DMS 273 (cell line): ENCODE measurements around the gene PVALEF.
"Not testable (repeated sequence)": the region's sequence is repeated elsewhere in the genome, so short reads cannot be mapped to it uniquely, and the experiment has no call there.

Experiments
- DNase-seq: peaks from one replicate; lab custom pipeline; 2025; ENCODE audit not compliant: unreplicated experiment; lab: John Stamatoyannopoulos, UW

PVALEF gene

GRCh38 chr17:81212365-81212764, 47.1 kb downstream of the PVALEF start:
- no peak for DNase-seq

GRCh38 chr17:81213978-81214377, 48.7 kb downstream of the PVALEF start:
- no peak for DNase-seq

- no peak for DNase-seq
Observed at GRCh38 chr17:81217491-81217890, 52.2 kb downstream of the PVALEF start.

- no peak for DNase-seq
Observed at GRCh38 chr17:81218459-81218858, 53.2 kb downstream of the PVALEF start.

- DNase-seq = no peak
Observed at GRCh38 chr17:81218991-81219390, 53.7 kb downstream of the PVALEF start.

GRCh38 chr17:81219476-81220180, 54.3 kb downstream of the PVALEF start:
- no peak for DNase-seq

- no peak for DNase-seq
Observed at GRCh38 chr17:81221371-81221841, 56.1 kb downstream of the PVALEF start.

GRCh38 chr17:81221842-81222619, 56.7 kb downstream of the PVALEF start:
- DNase-seq = peak; percentile 38

- DNase-seq = no peak
Observed at GRCh38 chr17:81222620-81222905, 57.3 kb downstream of the PVALEF start.

GRCh38 chr17:81222906-81223761, 57.8 kb downstream of the PVALEF start, which contains the start of gene CEP131:
Gene CEP131 (minus strand): TSS chr17:81222965. CDS start chr17:81220056, 2,909 bp downstream.
- peak; percentile 99 for DNase-seq

GRCh38 chr17:81223762-81224130, 58.4 kb downstream of the PVALEF start:
- no peak for DNase-seq

- not testable (repeated sequence) for DNase-seq
Observed at GRCh38 chr17:81227630-81228029, 62.3 kb downstream of the PVALEF start.

GRCh38 chr17:81228420-81228819, 63.1 kb downstream of the PVALEF start:
- DNase-seq = no peak

GRCh38 chr17:81228834-81229665, 63.7 kb downstream of the PVALEF start:
- DNase-seq = no peak

- no peak for DNase-seq
Observed at GRCh38 chr17:81229666-81229920, 64.3 kb downstream of the PVALEF start.

- DNase-seq = peak; percentile 37
Observed at GRCh38 chr17:81230043-81230820, 64.9 kb downstream of the PVALEF start.

- no peak for DNase-seq
Observed at GRCh38 chr17:81231121-81231645, 65.9 kb downstream of the PVALEF start.

- no peak for DNase-seq
Observed at GRCh38 chr17:81231766-81232581, 66.7 kb downstream of the PVALEF start.
